K562 (cell line): ENCODE measurements around the gene FPR1. TPM values are rescaled to one million over a fixed set of nuclear protein-coding genes. Genes with fewer than 3 reads are reported as not detected.

ENCODE experiments used
- HDAC2 ChIP-seq: fragments of 450-650 bp; IDR thresholded peaks from 2 replicates; pipeline ENCODE4 v1.6.1; 2016; ENCODE audit warnings: mild to moderate bottlenecking
- HDAC3 ChIP-seq: fragments of 450-650 bp; IDR thresholded peaks from 2 replicates; pipeline ENCODE4 v1.6.1; 2018; ENCODE audit warnings: borderline replicate concordance, mild to moderate bottlenecking, moderate library complexity; ENCODE audit not compliant: partially characterized antibody
- NCOA2 ChIP-seq, 2 experiments: fragments of 450-650 bp; IDR thresholded peaks; 2 replicates each; pipeline ENCODE4 v1.6.1; 2018; ENCODE audit warnings: mild to moderate bottlenecking in 2 of 2, moderate library complexity in 1 of 2; ENCODE audit not compliant: partially characterized antibody in 2 of 2
- NFIC ChIP-seq: fragments of 450-650 bp; IDR thresholded peaks from 2 replicates; pipeline ENCODE4 v1.6.1; 2017; ENCODE audit warnings: mild to moderate bottlenecking, inconsistent platforms
- NFRKB ChIP-seq: fragments of 450-650 bp; IDR thresholded peaks from 2 replicates; pipeline ENCODE4 v1.6.1; 2016; ENCODE audit warnings: low read depth
- PHB2 ChIP-seq: fragments of 450-650 bp; IDR thresholded peaks from 2 replicates; pipeline ENCODE4 v1.6.1; 2017; ENCODE audit warnings: low read depth
- ZEB2 ChIP-seq: fragments of 450-650 bp; IDR thresholded peaks from 2 replicates; pipeline ENCODE4 v1.6.1; 2016
- ZNF584 ChIP-seq: fragments of 200-800 bp; sonication (Bioruptor generic); IDR thresholded peaks from 2 replicates; pipeline ENCODE4 v1.6.1; 2016; ENCODE audit warnings: low read depth, mild to moderate bottlenecking, missing genetic modification characterization, missing compliant biosample characterization
- polyA plus RNA-seq, 8 experiments: library from polyadenylated mRNA; depleted of rRNA in 4 of 8; stranded (reverse) in 5 of 8; unstranded in 3 of 8; fragments of >200 nt; fragmentation: Nextera tagmentation in 2 of 8; fragmentation: Illumina TruSeq in 1 of 8; extraction: Ambion mirVana in 2 of 8; extraction: Trizol in 1 of 8; gene quantifications; 2 replicates each; pipeline versions ENCODE4 v1.2.1 to v1.2.3, GENCODE V29; 2011 to 2014; ENCODE audit warnings: inconsistent platforms in 1 of 8, missing spikeins in 1 of 8
- total RNA-seq, 7 experiments: library from RNA; depleted of rRNA in 6 of 7; stranded (reverse); fragments of >200 nt in 6 of 7; fragmentation: Illumina TruSeq in 2 of 7; extraction: Trizol in 2 of 7; gene quantifications; 2 replicates each; pipeline versions ENCODE4 v1.2.1 to v1.2.3, GENCODE V29; 2011 to 2021; ENCODE audit warnings: low replicate concordance in 1 of 7
- TF ChIP-seq, protein P1 (sequence below): fragments of 150-350 bp; IDR thresholded peaks from 2 replicates; pipeline ENCODE4 v1.6.1; 2014; ENCODE audit warnings: low read depth, mild to moderate bottlenecking, low read length, borderline replicate concordance
- TF ChIP-seq, protein P2 (sequence below): fragments of 450-650 bp; formaldehyde crosslinking; IDR thresholded peaks from 2 replicates; pipeline ENCODE4 v1.4.0; 2020; ENCODE audit warnings: mild to moderate bottlenecking, moderate library complexity
- TF ChIP-seq, protein P3 (sequence below): fragments of 450-650 bp; IDR thresholded peaks from 2 replicates; pipeline ENCODE4 v1.6.1; 2016; ENCODE audit warnings: mild to moderate bottlenecking
- TF ChIP-seq, protein P4 (sequence below): fragments of 250-450 bp; sonication (Bioruptor Pico); IDR thresholded peaks from 2 replicates; pipeline ENCODE4 v1.4.0; 2020

The FPR1 gene
- total and polyA plus RNA-seq, 9 of the 15 experiments (the other 6 are each of a cell fraction or from before 2014, with no cell fraction given) = 0.06 to 0.25 (median 0.14) TPM; not detected in 4

DNA sequence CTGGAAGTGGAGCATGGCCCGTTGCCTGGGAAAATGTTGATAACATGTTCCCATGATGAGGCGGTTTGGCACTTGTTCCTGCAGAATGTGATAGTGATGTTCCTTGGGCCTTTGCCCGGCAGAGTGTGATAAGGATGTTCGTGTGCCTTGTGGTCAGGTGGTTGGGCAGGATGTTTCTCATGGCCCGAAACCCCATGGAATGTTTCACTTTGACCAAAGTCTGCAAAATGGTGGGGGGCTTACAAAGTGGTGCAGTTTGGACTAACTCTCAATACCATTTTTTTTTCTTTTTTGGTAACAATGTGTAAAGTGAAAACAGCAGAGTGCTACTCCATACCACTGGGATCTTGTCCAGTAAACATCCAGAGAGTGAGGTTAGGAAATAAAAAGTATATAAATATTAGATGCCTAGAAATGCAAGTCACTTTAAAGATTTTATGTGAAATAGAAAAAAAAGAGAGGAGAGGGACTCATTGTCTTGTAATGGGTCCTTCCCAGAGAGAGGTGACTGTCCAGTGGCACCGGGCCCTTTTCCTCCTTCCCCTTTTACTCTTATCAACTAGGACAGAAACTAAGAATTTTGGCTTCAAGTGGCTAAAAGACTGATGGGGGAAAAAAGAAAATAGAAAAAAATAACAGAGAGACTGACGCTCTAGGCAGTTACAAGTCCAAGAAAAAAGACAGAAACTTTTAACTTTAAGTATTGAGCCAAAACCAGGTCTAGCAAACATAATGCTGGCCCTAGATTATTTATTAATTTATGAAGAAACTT, 49.0 kb upstream of the FPR1 start (continued):
- TF ChIP-seq, protein P1, sequence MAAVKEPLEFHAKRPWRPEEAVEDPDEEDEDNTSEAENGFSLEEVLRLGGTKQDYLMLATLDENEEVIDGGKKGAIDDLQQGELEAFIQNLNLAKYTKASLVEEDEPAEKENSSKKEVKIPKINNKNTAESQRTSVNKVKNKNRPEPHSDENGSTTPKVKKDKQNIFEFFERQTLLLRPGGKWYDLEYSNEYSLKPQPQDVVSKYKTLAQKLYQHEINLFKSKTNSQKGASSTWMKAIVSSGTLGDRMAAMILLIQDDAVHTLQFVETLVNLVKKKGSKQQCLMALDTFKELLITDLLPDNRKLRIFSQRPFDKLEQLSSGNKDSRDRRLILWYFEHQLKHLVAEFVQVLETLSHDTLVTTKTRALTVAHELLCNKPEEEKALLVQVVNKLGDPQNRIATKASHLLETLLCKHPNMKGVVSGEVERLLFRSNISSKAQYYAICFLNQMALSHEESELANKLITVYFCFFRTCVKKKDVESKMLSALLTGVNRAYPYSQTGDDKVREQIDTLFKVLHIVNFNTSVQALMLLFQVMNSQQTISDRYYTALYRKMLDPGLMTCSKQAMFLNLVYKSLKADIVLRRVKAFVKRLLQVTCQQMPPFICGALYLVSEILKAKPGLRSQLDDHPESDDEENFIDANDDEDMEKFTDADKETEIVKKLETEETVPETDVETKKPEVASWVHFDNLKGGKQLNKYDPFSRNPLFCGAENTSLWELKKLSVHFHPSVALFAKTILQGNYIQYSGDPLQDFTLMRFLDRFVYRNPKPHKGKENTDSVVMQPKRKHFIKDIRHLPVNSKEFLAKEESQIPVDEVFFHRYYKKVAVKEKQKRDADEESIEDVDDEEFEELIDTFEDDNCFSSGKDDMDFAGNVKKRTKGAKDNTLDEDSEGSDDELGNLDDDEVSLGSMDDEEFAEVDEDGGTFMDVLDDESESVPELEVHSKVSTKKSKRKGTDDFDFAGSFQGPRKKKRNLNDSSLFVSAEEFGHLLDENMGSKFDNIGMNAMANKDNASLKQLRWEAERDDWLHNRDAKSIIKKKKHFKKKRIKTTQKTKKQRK = no peak
- TF ChIP-seq NFIC (peak; percentile 98), PHB2 (peak; percentile 89), ZEB2 (0 out of 2 replicates have a peak, but pooled peaks have one; percentile 56), NFRKB (peak; percentile 64; the same call in 1 of the 2 replicates), HDAC2 (peak; percentile 85), HDAC3 (peak; percentile 88), NCOA2 (IDR thresholded peaks at IDR 0.05; ENCODE audit: partially characterized antibody in 2 of 2) (peak; percentile 70 to 79), ZNF584 (CRISPR knock-in tag) (peak; percentile 82; the same call in 1 of the 2 replicates)
- TF ChIP-seq, protein P2, sequence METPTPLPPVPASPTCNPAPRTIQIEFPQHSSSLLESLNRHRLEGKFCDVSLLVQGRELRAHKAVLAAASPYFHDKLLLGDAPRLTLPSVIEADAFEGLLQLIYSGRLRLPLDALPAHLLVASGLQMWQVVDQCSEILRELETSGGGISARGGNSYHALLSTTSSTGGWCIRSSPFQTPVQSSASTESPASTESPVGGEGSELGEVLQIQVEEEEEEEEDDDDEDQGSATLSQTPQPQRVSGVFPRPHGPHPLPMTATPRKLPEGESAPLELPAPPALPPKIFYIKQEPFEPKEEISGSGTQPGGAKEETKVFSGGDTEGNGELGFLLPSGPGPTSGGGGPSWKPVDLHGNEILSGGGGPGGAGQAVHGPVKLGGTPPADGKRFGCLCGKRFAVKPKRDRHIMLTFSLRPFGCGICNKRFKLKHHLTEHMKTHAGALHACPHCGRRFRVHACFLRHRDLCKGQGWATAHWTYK = peak; percentile 73; the same call in 1 of the 2 replicates
- TF ChIP-seq, protein P3, sequence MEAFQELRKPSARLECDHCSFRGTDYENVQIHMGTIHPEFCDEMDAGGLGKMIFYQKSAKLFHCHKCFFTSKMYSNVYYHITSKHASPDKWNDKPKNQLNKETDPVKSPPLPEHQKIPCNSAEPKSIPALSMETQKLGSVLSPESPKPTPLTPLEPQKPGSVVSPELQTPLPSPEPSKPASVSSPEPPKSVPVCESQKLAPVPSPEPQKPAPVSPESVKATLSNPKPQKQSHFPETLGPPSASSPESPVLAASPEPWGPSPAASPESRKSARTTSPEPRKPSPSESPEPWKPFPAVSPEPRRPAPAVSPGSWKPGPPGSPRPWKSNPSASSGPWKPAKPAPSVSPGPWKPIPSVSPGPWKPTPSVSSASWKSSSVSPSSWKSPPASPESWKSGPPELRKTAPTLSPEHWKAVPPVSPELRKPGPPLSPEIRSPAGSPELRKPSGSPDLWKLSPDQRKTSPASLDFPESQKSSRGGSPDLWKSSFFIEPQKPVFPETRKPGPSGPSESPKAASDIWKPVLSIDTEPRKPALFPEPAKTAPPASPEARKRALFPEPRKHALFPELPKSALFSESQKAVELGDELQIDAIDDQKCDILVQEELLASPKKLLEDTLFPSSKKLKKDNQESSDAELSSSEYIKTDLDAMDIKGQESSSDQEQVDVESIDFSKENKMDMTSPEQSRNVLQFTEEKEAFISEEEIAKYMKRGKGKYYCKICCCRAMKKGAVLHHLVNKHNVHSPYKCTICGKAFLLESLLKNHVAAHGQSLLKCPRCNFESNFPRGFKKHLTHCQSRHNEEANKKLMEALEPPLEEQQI = peak; percentile 82; the same call in 1 of the 2 replicates
- TF ChIP-seq, protein P4, sequence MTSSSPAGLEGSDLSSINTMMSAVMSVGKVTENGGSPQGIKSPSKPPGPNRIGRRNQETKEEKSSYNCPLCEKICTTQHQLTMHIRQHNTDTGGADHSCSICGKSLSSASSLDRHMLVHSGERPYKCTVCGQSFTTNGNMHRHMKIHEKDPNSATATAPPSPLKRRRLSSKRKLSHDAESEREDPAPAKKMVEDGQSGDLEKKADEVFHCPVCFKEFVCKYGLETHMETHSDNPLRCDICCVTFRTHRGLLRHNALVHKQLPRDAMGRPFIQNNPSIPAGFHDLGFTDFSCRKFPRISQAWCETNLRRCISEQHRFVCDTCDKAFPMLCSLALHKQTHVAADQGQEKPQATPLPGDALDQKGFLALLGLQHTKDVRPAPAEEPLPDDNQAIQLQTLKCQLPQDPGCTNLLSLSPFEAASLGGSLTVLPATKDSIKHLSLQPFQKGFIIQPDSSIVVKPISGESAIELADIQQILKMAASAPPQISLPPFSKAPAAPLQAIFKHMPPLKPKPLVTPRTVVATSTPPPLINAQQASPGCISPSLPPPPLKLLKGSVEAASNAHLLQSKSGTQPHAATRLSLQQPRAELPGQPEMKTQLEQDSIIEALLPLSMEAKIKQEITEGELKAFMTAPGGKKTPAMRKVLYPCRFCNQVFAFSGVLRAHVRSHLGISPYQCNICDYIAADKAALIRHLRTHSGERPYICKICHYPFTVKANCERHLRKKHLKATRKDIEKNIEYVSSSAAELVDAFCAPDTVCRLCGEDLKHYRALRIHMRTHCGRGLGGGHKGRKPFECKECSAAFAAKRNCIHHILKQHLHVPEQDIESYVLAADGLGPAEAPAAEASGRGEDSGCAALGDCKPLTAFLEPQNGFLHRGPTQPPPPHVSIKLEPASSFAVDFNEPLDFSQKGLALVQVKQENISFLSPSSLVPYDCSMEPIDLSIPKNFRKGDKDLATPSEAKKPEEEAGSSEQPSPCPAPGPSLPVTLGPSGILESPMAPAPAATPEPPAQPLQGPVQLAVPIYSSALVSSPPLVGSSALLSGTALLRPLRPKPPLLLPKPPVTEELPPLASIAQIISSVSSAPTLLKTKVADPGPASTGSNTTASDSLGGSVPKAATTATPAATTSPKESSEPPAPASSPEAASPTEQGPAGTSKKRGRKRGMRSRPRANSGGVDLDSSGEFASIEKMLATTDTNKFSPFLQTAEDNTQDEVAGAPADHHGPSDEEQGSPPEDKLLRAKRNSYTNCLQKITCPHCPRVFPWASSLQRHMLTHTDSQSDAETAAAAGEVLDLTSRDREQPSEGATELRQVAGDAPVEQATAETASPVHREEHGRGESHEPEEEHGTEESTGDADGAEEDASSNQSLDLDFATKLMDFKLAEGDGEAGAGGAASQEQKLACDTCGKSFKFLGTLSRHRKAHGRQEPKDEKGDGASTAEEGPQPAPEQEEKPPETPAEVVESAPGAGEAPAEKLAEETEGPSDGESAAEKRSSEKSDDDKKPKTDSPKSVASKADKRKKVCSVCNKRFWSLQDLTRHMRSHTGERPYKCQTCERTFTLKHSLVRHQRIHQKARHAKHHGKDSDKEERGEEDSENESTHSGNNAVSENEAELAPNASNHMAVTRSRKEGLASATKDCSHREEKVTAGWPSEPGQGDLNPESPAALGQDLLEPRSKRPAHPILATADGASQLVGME (CRISPR knock-in tag) = 0 out of 2 replicates have a peak, but pooled peaks have one; percentile 34
